HG02870 (cell line): ENCODE measurements around the gene FAM117A.
"Not testable (repeated sequence)": the region's sequence is repeated elsewhere in the genome, so short reads cannot be mapped to it uniquely, and the experiment has no call there.

ENCODE experiments used
- ATAC-seq: cut with Tn5 transposase; IDR thresholded peaks from one replicate; pipeline ENCODE4 v1.9.1; 2021; ENCODE audit warnings: mild to moderate bottlenecking, moderate library complexity; ENCODE audit not compliant: unreplicated experiment

The FAM117A gene

DNA sequence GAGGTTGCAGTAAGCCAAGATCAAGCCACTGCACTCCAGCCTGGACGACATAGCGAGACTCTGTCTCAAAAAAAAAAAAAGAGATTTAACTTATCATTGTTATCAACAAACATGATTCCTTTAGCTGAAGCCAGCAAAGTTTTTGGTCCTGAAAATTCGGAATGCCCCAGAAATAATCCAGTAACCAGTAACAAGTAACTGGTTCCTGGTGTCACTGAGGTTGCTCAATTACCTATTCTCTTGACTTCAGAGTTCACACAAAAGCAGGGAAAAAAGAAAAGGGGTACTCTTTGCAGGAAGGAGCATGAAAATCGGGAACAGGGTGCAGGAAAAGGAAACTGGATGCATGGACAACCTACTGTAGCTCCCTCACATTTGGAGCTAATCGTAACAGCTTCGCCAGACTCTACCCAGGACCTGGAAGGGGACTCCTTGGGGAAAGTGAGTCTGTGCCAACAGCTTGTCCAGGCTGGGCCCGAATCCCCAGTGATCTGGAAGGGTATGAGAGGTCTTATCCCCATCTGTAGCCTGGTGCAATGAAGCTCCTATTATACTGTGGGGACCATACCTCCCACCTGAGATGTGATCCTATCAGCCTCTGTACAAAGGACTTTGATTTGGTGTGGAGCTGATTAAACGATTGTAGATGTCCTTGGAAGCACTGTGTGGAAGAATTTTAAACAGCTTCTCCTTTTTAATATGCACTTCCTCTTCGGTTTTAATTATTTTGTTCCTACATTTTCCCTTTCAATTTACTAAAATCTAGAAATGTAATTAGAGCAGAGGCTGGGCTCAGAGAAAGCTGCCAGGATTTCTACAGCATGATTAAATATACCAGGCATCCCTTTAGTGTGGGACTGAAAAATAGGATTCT, 82.6 kb downstream of the FAM117A start:
- ATAC-seq, result no peak

DNA sequence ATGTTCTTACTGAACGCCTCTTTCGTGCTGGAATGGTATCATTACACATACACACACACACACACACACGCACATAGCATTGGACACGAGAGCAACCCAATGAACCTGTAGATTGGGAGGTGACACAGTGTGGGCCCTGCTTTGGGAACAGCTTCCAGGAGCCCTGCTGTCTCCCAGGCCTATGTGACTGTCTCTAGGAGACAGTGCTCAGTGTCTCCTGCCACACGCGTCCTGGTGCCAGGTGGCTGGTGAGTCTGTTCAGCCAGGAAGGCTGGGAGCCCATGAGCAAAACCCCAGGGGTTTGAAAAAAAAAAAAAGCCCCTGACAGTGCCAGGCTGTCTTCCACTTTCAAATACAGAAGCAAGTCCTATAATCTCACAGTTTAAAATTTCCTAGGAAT, 83.6 kb downstream of the FAM117A start:
- ATAC-seq, result no peak

DNA sequence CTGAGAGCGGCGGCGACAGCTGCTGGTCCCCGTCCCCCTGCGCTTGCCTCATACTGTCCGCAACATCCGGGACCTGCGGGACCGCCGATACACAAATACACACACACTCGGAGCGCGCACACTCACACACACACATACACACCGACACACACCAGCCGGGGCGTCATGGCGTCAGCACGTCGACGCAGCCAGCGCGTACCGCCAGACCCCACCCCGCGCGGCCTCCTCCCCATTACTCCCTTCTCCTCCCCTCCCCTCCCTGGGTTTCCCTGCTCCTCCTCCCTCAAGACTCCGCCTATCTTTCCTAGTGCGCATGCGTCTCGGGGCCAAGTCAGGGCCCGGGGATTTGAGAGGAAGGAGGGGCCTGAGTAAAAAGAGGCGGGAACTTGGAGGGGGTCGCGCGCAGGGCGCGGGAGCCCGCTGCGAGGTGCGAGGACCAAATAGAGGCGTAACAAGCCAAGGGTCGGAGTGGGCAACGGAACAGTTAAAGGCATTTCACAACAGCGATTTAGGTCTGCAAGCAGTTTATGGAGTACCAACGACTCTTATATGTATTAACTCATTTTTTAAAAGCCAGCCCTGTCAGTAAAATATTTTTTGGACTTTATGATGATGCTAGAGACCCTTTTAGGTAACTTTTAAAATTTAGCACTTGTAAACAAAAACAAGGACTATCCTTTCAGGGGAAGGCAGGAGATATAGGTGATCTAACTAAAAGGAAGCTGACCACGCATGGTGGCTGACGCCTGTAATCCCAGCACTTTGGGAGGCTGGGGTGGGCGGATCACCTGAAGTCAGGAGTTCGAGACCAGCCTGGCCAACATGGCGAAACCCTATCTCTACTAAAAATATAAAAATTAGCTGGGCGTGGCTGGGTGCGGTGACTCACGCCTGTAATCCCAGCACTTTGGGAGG, 85.7 kb downstream of the FAM117A start, which contains the start of gene SPOP:
Gene SPOP (minus strand): TSS at position 165 of the 915 bp plus-strand sequence. CDS start 55,287 bp downstream, outside the sequence.
- ATAC-seq, result peak; percentile 72

DNA sequence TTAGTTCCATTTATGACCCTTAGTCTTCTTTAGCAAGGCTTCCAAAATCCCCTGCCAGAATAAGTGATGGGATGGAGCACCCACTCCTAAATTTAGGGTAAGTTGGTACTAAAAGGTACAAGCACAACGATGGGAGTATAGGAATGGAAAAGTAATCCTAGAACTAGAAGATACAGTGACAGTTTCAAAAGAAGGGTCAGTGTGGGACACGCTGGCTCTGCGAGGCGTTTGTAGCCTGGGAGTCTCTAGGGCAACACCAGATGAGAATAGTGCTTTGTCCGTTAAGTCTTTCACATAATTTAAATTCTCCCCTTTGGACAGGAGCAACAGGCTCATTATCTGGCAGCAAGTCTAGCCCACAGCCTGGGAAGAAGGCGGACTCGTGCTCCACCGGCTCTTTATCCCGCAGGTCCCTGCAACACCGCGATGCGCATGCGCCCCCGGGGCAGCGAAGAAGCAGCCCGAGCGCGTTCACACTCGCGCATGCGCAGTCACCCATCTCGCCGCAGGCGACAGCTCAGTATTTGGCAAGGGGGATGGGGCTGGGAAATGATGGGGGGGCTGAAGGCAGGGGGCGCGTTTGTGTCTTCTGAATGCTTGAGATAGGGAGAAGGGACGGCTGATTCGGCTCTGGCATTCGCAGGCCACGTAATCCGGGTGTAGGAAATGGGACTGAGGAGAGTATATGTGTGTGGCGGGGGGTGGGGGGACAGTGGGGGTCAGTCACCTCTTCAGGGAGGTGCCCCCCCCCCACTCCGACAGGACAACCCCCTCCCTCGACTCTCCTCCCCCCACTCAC, 86.6 kb downstream of the FAM117A start:
- ATAC-seq, result no peak

DNA sequence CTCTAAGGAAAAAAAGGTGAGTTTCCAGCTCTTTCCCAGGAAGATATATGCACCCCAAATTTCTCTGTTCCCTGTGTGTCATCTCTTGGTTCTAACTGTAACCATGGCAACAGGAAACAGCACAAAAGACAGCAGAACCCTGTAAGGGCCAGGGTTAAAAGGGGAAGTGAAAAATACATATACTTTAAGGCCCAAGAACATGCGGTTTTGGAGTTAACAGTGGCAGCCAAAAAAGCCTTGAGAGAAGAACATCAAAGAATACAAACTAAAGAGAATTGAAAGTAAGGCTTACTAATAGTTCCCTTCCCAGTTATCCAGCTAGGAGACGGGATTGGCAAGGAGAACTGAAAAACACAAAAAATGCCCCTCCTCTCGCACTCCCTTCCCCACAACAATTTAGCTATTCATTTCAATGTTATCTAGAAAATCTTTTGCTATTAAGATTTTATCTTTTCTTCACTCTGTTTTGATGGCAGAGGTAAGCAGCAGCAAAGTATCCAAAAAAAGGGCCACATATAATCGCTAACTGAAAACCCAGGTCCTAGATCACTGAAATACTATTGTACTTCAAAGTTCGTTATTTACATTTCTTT, 87.6 kb downstream of the FAM117A start:
- ATAC-seq, result peak; percentile 73

DNA sequence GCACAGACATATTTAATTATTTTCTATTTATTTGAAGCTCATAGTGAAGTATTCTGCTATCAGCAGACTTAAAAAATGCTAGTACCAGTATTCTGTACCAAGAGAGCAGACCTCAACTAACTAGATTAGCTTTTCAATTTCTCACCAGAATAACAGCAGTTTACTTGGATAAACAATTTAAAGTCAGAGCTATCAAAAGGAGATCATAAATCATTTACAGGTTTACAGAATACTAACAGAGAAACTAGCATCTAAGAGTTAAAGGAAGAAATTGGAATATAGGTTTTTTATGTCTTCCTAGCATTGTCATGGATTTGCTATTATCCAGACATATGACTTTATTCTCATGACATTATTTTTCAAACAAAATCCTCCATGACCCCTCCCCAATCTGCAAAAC, 89.4 kb downstream of the FAM117A start:
- no peak for ATAC-seq

DNA sequence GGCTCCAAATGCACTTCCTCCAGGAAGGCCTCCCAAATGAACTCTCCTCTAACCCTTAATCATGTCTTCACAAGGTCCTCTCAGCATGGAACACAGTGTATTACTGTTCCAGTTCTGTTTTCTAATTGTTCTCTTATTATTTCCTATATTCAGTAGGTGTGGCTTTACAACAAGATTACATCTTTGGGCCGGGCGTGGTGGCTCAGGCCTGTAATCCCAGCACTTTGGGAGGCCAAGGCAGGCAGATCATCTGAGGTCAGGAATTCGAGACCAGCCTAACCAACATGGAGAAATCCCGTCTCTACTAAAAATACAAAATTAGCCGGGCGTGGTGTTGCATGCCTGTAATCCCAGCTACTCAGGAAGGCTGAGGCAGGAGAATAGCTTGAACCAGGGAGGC, 90.3 kb downstream of the FAM117A start:
- ATAC-seq, result not testable (repeated sequence)

DNA sequence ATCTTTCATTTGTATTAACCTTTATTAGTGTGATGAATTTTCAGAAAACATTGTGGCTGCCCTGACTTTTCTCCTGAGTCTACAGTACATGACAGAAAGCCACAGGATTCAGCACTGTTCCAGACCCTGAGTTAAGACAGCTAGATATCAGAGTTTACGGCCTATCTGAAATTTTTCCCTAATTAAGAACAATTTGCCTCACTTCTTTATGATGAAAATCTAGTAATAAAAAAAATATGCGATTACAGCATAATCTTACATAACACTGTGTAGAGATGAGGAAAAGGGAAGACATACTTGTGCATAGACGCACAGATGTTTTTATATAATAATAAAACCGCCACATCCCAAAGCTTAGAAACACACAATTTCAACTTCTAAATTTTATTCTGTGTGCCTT, 93.3 kb downstream of the FAM117A start:
- ATAC-seq, result no peak

DNA sequence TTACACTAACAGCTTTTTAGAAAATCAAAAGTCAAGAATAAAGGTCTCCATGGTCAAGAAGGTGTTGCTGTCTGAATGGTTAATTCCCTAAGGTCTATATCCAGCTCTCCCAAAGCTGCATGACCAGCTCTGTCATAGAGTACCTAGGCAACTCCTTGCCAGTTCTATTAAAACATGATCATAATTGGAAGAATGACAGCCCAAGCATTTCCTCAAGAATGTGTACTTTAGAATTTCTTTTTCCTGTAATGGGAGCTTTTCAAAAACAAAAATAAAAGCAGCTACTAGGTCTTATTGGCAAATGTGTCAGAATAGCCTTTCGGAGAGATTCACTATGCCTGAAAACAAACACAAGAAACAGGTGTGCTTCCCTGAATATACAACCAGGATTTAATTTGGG, 93.9 kb downstream of the FAM117A start:
- ATAC-seq, result no peak

DNA sequence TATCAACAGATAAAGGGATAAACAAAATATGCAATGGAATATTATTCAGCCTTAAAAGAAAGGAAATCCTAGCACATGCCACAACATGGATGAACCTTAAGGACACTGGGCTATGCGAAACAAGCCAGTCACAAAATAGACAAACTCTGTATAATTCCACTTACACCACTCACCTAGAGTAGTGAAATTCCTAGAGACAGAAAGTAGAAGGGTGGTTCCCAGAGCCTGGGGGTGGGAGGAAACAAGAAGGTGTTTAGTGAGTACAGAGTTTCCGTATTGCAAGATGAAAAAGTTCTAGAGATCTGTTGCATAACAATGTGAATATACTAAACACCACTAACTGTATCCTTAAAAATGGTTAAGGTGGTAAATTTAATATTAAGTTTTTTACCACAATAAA, 96.1 kb downstream of the FAM117A start:
- no peak for ATAC-seq

DNA sequence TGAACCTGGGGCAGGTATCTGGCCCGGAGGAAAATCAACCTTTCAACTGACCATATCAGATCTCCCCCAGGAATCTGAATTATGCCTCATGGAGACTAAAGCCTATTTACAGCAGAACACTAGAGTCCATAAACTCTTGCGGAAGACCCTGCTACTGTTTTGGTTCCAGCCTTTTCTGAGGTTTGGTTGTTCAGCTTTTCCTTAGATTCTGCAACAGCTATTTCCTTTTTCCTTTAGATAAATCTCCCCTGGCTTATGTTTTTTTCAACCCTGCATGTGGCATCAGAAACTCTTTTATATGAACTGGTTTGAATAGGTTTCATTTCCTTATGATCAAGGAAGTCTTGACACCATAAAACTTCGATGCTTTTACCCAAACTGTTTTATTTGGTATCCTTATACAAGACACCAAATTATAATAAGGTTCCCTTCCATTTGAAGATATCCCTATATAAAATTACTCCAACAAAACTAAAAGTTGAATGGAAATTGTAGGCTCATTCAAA, 99.2 kb downstream of the FAM117A start:
- ATAC-seq, result no peak
